IMR-90 (cell line): ENCODE measurements around the gene KDM4B. TPM values are rescaled to one million over a fixed set of nuclear protein-coding genes. Genes with fewer than 3 reads are reported as not detected.
A peak's percentile ranks its signal among the peaks of the same experiment; 100 is the strongest.

Experiments used
- ATAC-seq: fragments of 200-7000 bp; cut with Tn5 transposase; 2 replicates; pipeline ENCODE4 v1.9.1; 2020; ENCODE audit warnings: low read depth, mild to moderate bottlenecking, moderate library complexity
- BruUV-seq: library from RNA; stranded (reverse); fragments of 400-500 nt; replicated peaks from 2 replicates; lab custom pipeline; 2021; lab: Mats Ljungman, UMichigan
- CTCF ChIA-PET: fragments of 300-600 bp; formaldehyde crosslinking; extraction: SDS; loops from one replicate; lab custom pipeline; 2021; ENCODE audit warnings: antibody characterized with exemption; lab: Yijun Ruan, JAX
- POLR2A ChIA-PET: fragments of 300-600 bp; sonication (Branson Sonifier 250); formaldehyde crosslinking; loops from one replicate; lab custom pipeline; 2022; ENCODE audit warnings: antibody characterized with exemption; ENCODE audit not compliant: unreplicated experiment; lab: Charles Lee
- DNase-seq: peaks from one replicate; pipeline ENCODE4 v3.0.0; 2013
- H2AFZ ChIP-seq: replicated peaks from 2 replicates; pipeline ENCODE3; 2013; ENCODE audit warnings: low read length, mild to moderate bottlenecking; ENCODE audit not compliant: poor library complexity
- H2AK5ac ChIP-seq: 2 replicates; pipeline ENCODE4 v1.6.1; 2013; ENCODE audit warnings: low read depth, low read length, inconsistent platforms
- H2AK9ac ChIP-seq: replicated peaks from 2 replicates; pipeline ENCODE3; 2013; ENCODE audit warnings: mild to moderate bottlenecking, low read depth, low read length, moderate library complexity; ENCODE audit not compliant: poor library complexity
- H2BK120ac ChIP-seq: 2 replicates; pipeline ENCODE4 v1.6.1; 2013; ENCODE audit warnings: low read depth, low read length, inconsistent platforms
- H2BK15ac ChIP-seq: 3 replicates; pipeline ENCODE4 v1.6.1; 2013; ENCODE audit warnings: low read depth, low read length, inconsistent platforms
- H2BK20ac ChIP-seq: 2 replicates; pipeline ENCODE4 v1.6.1; 2013; ENCODE audit warnings: low read depth, mild to moderate bottlenecking, inconsistent platforms, low read length, moderate library complexity
- H2BK5ac ChIP-seq: 2 replicates; pipeline ENCODE4 v1.6.1; 2013; ENCODE audit warnings: mild to moderate bottlenecking, low read depth, low read length, inconsistent platforms; ENCODE audit not compliant: poor library complexity, severe bottlenecking
- H3K14ac ChIP-seq: replicated peaks from 2 replicates; pipeline ENCODE4 v1.6.1; 2013; ENCODE audit warnings: low read depth, low read length, inconsistent platforms
- H3K18ac ChIP-seq: 2 replicates; pipeline ENCODE4 v1.6.1; 2013; ENCODE audit warnings: low read depth, low read length, control low read depth
- H3K23ac ChIP-seq: 2 replicates; pipeline ENCODE4 v1.6.1; 2013; ENCODE audit warnings: low read depth, low read length, inconsistent platforms
- H3K27ac ChIP-seq: 2 replicates; pipeline ENCODE4 v1.5.1; 2013; ENCODE audit warnings: mild to moderate bottlenecking, control low read depth, low read length; ENCODE audit not compliant: insufficient read depth
- H3K27me3 ChIP-seq: 2 replicates; pipeline ENCODE4 v1.6.1; 2013; ENCODE audit warnings: low read length; ENCODE audit not compliant: control insufficient read depth, insufficient read depth
- H3K36me3 ChIP-seq: 2 replicates; pipeline ENCODE4 v1.6.1; 2013; ENCODE audit warnings: low read length, mixed read lengths; ENCODE audit not compliant: control insufficient read depth, insufficient read depth
- H3K4ac ChIP-seq: 2 replicates; pipeline ENCODE4 v1.6.1; 2013; ENCODE audit warnings: low read depth, low read length, inconsistent platforms
- H3K4me1 ChIP-seq: 2 replicates; pipeline ENCODE4 v1.6.1; 2013; ENCODE audit warnings: low read length, mixed read lengths; ENCODE audit not compliant: control insufficient read depth, insufficient read depth
- H3K4me2 ChIP-seq: 2 replicates; pipeline ENCODE4 v1.6.1; 2013; ENCODE audit warnings: low read depth, mild to moderate bottlenecking, control low read depth, low read length, moderate library complexity
- H3K4me3 ChIP-seq: 2 replicates; pipeline ENCODE4 v1.5.1; 2013; ENCODE audit warnings: low read depth, mild to moderate bottlenecking, control low read depth, low read length, moderate library complexity; ENCODE audit not compliant: insufficient read depth
- H3K56ac ChIP-seq: 2 replicates; pipeline ENCODE4 v1.6.1; 2013; ENCODE audit warnings: low read length, inconsistent platforms; ENCODE audit not compliant: insufficient read depth; ENCODE audit errors: extremely low read depth
- H3K79me1 ChIP-seq, 2 experiments: 2 replicates each; pipeline ENCODE4 v1.6.1; 2013; ENCODE audit warnings: low read length in 2 of 2, inconsistent platforms in 1 of 2, low read depth in 1 of 2
- H3K9ac ChIP-seq: 2 replicates; pipeline ENCODE4 v1.6.1; 2013; ENCODE audit warnings: low read depth, low read length, control low read depth
- H3K9me1 ChIP-seq: 2 replicates; pipeline ENCODE4 v1.6.1; 2013; ENCODE audit warnings: low read length, inconsistent platforms; ENCODE audit not compliant: insufficient read depth
- H3K9me3 ChIP-seq: 2 replicates; pipeline ENCODE4 v1.6.1; 2013; ENCODE audit warnings: low read length; ENCODE audit not compliant: control insufficient read depth, insufficient read depth
- H4K20me1 ChIP-seq: 2 replicates; pipeline ENCODE4 v1.6.1; 2013; ENCODE audit warnings: low read length, inconsistent platforms; ENCODE audit not compliant: insufficient read depth
- H4K5ac ChIP-seq: 2 replicates; pipeline ENCODE4 v1.6.1; 2013; ENCODE audit warnings: mild to moderate bottlenecking, low read depth, low read length, control low read depth
- H4K8ac ChIP-seq, 2 experiments: 2 replicates each; pipeline ENCODE4 v1.6.1; 2013; ENCODE audit warnings: low read depth in 2 of 2, low read length in 2 of 2, control low read depth in 1 of 2, inconsistent platforms in 1 of 2
- H4K91ac ChIP-seq: 2 replicates; pipeline ENCODE4 v1.6.1; 2013; ENCODE audit warnings: low read depth, low read length, inconsistent platforms; ENCODE audit not compliant: insufficient read depth
- BHLHE40 ChIP-seq: fragments of 150-350 bp; IDR thresholded peaks from 2 replicates; pipeline ENCODE4 v1.6.1; 2016; ENCODE audit warnings: mild to moderate bottlenecking, low read depth, low read length
- CEBPB ChIP-seq: IDR thresholded peaks from 2 replicates; pipeline ENCODE4 v1.6.1; 2012; ENCODE audit warnings: low read depth, low read length, improper control_type of control experiment
- CHD1 ChIP-seq: IDR thresholded peaks from 2 replicates; pipeline ENCODE4 v1.6.1; 2012; ENCODE audit warnings: low read depth, low read length, improper control_type of control experiment
- CTCF ChIP-seq: conservative IDR thresholded peaks from 2 replicates; pipeline ENCODE4 v1.5.1; 2012; ENCODE audit warnings: mild to moderate bottlenecking, low read depth, low read length, improper control_type of control experiment
- FOS ChIP-seq: fragments of 150-350 bp; IDR thresholded peaks from 2 replicates; pipeline ENCODE4 v1.6.1; 2016; ENCODE audit warnings: low read depth, low read length
- MAFK ChIP-seq: IDR thresholded peaks from 2 replicates; pipeline ENCODE4 v1.6.1; 2012; ENCODE audit warnings: low read depth, low read length, improper control_type of control experiment
- MAZ ChIP-seq: IDR thresholded peaks from 2 replicates; pipeline ENCODE4 v1.6.1; 2012; ENCODE audit warnings: low read depth, mild to moderate bottlenecking, low read length, improper control_type of control experiment, moderate library complexity, borderline replicate concordance
- MXI1 ChIP-seq: IDR thresholded peaks from 2 replicates; pipeline ENCODE4 v1.6.1; 2012; ENCODE audit warnings: low read depth, mild to moderate bottlenecking, low read length, moderate library complexity, borderline replicate concordance
- NFE2L2 ChIP-seq: fragments of 150-350 bp; IDR thresholded peaks from 2 replicates; pipeline ENCODE4 v1.6.1; 2016; ENCODE audit warnings: low read depth, mild to moderate bottlenecking, low read length
- POLR2A ChIP-seq: IDR thresholded peaks from 2 replicates; pipeline ENCODE4 v1.6.1; 2012; ENCODE audit warnings: mild to moderate bottlenecking, low read depth, low read length
- RAD21 ChIP-seq: IDR thresholded peaks from 2 replicates; pipeline ENCODE4 v1.6.1; 2012; ENCODE audit warnings: low read length, improper control_type of control experiment
- RCOR1 ChIP-seq: IDR thresholded peaks from 2 replicates; pipeline ENCODE4 v1.6.1; 2012; ENCODE audit warnings: mild to moderate bottlenecking, low read length, improper control_type of control experiment; ENCODE audit not compliant: insufficient replicate concordance
- RFX5 ChIP-seq: IDR thresholded peaks from 2 replicates; pipeline ENCODE4 v1.8.0; 2012; ENCODE audit warnings: low read depth, mild to moderate bottlenecking, low read length, moderate library complexity
- SMC3 ChIP-seq: fragments of 150-350 bp; IDR thresholded peaks from 2 replicates; pipeline ENCODE4 v1.6.1; 2016; ENCODE audit warnings: low read depth, mild to moderate bottlenecking, antibody characterized with exemption, low read length, moderate library complexity
- USF2 ChIP-seq: fragments of 150-350 bp; IDR thresholded peaks from 2 replicates; pipeline ENCODE4 v1.6.1; 2017; ENCODE audit warnings: mild to moderate bottlenecking, antibody characterized with exemption, low read length, low read depth
- WGBS, 2 experiments: methylation state at CpG; one replicate each; pipeline versions ENCODE4 v1.1.5 to v1.1.7; 2013; ENCODE audit warnings: missing lambda C conversion rate in 2 of 2; ENCODE audit not compliant: insufficient read length in 1 of 2; ENCODE audit errors: extremely low coverage in 2 of 2; 5-methylcytosine and 5-hydroxymethylcytosine counted together
- dilution Hi-C: fragments of 300-500 bp; cut with HindIII; formaldehyde crosslinking; loops from one replicate; pipeline ENCODE4 v1.14.3; 2018; ENCODE audit warnings: low sequenced_read_pairs; ENCODE audit not compliant: unreplicated experiment
- in situ Hi-C: fragments of 300-500 bp; cut with MboI; formaldehyde crosslinking; loops from 3 replicates; pipeline ENCODE4 v1.14.3; 2019; ENCODE audit warnings: low sequenced_read_pairs, inconsistent platforms, mixed read lengths
- intact Hi-C: fragments of 100-400 bp; cut with micrococcal nuclease; formaldehyde crosslinking; loops from 2 replicates; pipeline ENCODE4 v1.10.0; 2022
- polyA plus RNA-seq, 3 experiments: library from polyadenylated mRNA; depleted of rRNA; stranded (reverse); fragments of >200 nt; gene quantifications; 2 replicates each; pipeline ENCODE4 v1.2.3, GENCODE V29; 2012; ENCODE audit warnings: low replicate concordance in 1 of 3
- total RNA-seq: library from RNA; depleted of rRNA; stranded (reverse); fragments of >200 nt; gene quantifications from 2 replicates; pipeline ENCODE4 v1.2.3, GENCODE V29; 2012
- TF ChIP-seq, protein P1 (sequence below): fragments of 150-350 bp; IDR thresholded peaks from 2 replicates; pipeline ENCODE4 v1.6.1; 2016; ENCODE audit warnings: low read depth, mild to moderate bottlenecking, low read length, moderate library complexity, borderline replicate concordance

The KDM4B gene
- total and polyA plus RNA-seq, 2 of the 4 experiments (the other 2 are of a cell fraction) = 5.0 to 17.9 TPM

- H2BK20ac ChIP-seq = no peak overlapping the region
- no peak overlapping the region for H3K14ac ChIP-seq
- no peak overlapping the region for H3K56ac ChIP-seq
- H3K4me1 ChIP-seq = peaks cover 22% of the 10 kb centered on the region
- H2AK9ac ChIP-seq = peak overlapping the region; percentile 61
- H3K23ac ChIP-seq = no peak overlapping the region
- H4K8ac ChIP-seq = no peak overlapping the region
- H3K9ac ChIP-seq = no peak overlapping the region
- WGBS, 2 experiments = 88% methylated on average over 18 of the region's 19 CpGs; no CpG with 5 or more reads in 1 of the 2 experiments
- intact Hi-C loops (no loop called here), in situ Hi-C loops (no loop called here), dilution Hi-C loops (no loop called here)
- ChIA-PET POLR2A (no interaction called here), CTCF (no interaction called here)
- ATAC-seq (no peak), DNase-seq (no peak)
- no peak overlapping the region for H3K18ac ChIP-seq
- no peak overlapping the region for H2BK120ac ChIP-seq
- H3K4me2 ChIP-seq = no peak overlapping the region
- H2BK5ac ChIP-seq = no peak overlapping the region
- H3K27ac ChIP-seq = no peak overlapping the region
- no peak overlapping the region for H2AK5ac ChIP-seq
- H2AFZ ChIP-seq = no peak overlapping the region
- no peak overlapping the region for H4K5ac ChIP-seq
- H3K4ac ChIP-seq = no peak overlapping the region
- H4K20me1 ChIP-seq = peaks cover 97% of the 10 kb centered on the region
- H3K36me3 ChIP-seq = peaks cover 6% of the 10 kb centered on the region; the same call in 1 of the 2 replicates
- no peak overlapping the region for H4K91ac ChIP-seq
- no peaks in the 10 kb centered on the region for H3K9me3 ChIP-seq
- peaks cover 27% of the 10 kb centered on the region for H3K9me1 ChIP-seq
- no peak for TF ChIP-seq FOS
- TF ChIP-seq SMC3 = no peak
- no peak for TF ChIP-seq MAFK
- TF ChIP-seq RFX5 = no peak
- TF ChIP-seq POLR2A = no peak
- TF ChIP-seq USF2 = no peak
- no peak for TF ChIP-seq CHD1
- TF ChIP-seq CEBPB = no peak
- TF ChIP-seq CTCF = no peak
- no peak for TF ChIP-seq BHLHE40
- no peak for TF ChIP-seq MXI1
- no peak for TF ChIP-seq RAD21
- TF ChIP-seq NFE2L2 = no peak
- no peak for TF ChIP-seq MAZ
- no peak for TF ChIP-seq RCOR1
- TF ChIP-seq, protein P1, sequence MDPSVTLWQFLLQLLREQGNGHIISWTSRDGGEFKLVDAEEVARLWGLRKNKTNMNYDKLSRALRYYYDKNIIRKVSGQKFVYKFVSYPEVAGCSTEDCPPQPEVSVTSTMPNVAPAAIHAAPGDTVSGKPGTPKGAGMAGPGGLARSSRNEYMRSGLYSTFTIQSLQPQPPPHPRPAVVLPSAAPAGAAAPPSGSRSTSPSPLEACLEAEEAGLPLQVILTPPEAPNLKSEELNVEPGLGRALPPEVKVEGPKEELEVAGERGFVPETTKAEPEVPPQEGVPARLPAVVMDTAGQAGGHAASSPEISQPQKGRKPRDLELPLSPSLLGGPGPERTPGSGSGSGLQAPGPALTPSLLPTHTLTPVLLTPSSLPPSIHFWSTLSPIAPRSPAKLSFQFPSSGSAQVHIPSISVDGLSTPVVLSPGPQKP = no peak
- H3K27me3 ChIP-seq = no peaks in the 10 kb centered on the region
- BruUV-seq = no TSS peak
- peaks cover 16 to 92% of the 10 kb centered on the region in 2 experiments for H3K79me1 ChIP-seq
- no peak overlapping the region for H3K4me3 ChIP-seq
- H2BK15ac ChIP-seq = no peak overlapping the region
Measured at GRCh38 chr19:4986471-4986891, 17.6 kb downstream of the KDM4B start.
